GM18951 (cell line): ENCODE data around the gene DLX2.
"Not testable (repeated sequence)": the region's sequence is repeated elsewhere in the genome, so short reads cannot be mapped to it uniquely, and the experiment has no call there.

ENCODE experiments used
- POLR2A ChIP-seq: IDR thresholded peaks from 4 replicates; pipeline ENCODE4 v1.6.1; 2011; ENCODE audit warnings: mild to moderate bottlenecking; ENCODE audit not compliant: insufficient read length, insufficient read depth; ENCODE audit errors: extremely low read depth
- in situ Hi-C: fragments of 300-500 bp; cut with MboI; formaldehyde crosslinking; loops from one replicate; pipeline ENCODE4 v1.12.0; 2022; ENCODE audit warnings: low sequenced_read_pairs, mixed read lengths, inconsistent platforms; ENCODE audit not compliant: unreplicated experiment

Gene DLX2

GRCh38 chr2:172062402-172063004 is 40.2 kb downstream of the DLX2 start:
- no peak for TF ChIP-seq POLR2A
- in situ Hi-C loops = no loop called here

- in situ Hi-C loops = not testable (repeated sequence)
Measured at GRCh38 chr2:172060118-172060517, 42.6 kb downstream of the DLX2 start.

GRCh38 chr2:172058660-172059059 is 44.0 kb downstream of the DLX2 start:
- in situ Hi-C loops = no loop called here
- no peak for TF ChIP-seq POLR2A

- no peak for TF ChIP-seq POLR2A
- in situ Hi-C loops = no loop called here
Measured at GRCh38 chr2:172056293-172056692, 46.4 kb downstream of the DLX2 start.

- no peak for TF ChIP-seq POLR2A
- in situ Hi-C loops = no loop called here
Measured at GRCh38 chr2:172053486-172053885, 49.2 kb downstream of the DLX2 start.

- TF ChIP-seq POLR2A = no peak
- in situ Hi-C loops = no loop called here
Measured at GRCh38 chr2:172052000-172052983, 50.4 kb downstream of the DLX2 start.

GRCh38 chr2:172050479-172051125 is 52.1 kb downstream of the DLX2 start:
- in situ Hi-C loops = no loop called here
- TF ChIP-seq POLR2A = no peak

- no peak for TF ChIP-seq POLR2A
- in situ Hi-C loops = no loop called here
Measured at GRCh38 chr2:172049567-172050120, 53.1 kb downstream of the DLX2 start.
